CD4-positive, alpha-beta T cell (primary cell): ENCODE measurements around the gene CSTPP1. TPM values are rescaled to one million over a fixed set of nuclear protein-coding genes. Genes with fewer than 3 reads are reported as not detected.

ENCODE experiments used
- ATAC-seq: fragments of 200-7000 bp; cut with Tn5 transposase; one replicate; pipeline ENCODE4 v1.10.0; 2022; ENCODE audit warnings: mild to moderate bottlenecking; ENCODE audit not compliant: poor library complexity
- CTCF ChIA-PET: fragments of 350-600 bp; sonication (Branson Sonifier 250); formaldehyde crosslinking; loops from one replicate; lab custom pipeline; 2021; ENCODE audit warnings: antibody characterized with exemption, inconsistent platforms; lab: Charles Lee
- POLR2A ChIA-PET: fragments of 350-600 bp; sonication (Branson Sonifier 250); formaldehyde crosslinking; loops from one replicate; lab custom pipeline; 2021; ENCODE audit warnings: antibody characterized with exemption, inconsistent platforms; lab: Charles Lee
- DNase-seq, 14 experiments: peaks; one replicate each; pipeline ENCODE4 v3.0.0-alpha.2; 2013 to 2020; ENCODE audit warnings: mixed read lengths in 2 of 14
- H3K27ac ChIP-seq, 2 donors: one replicate each; pipeline versions ENCODE4 v1.5.1 to v1.7.0; 2013; ENCODE audit warnings: low read length in 2 of 2, low read depth in 1 of 2, mild to moderate bottlenecking in 1 of 2
- H3K27me3 ChIP-seq, 2 experiments: 1 replicate in 1 of 2; 2 replicates in 1 of 2; pipeline versions ENCODE4 v1.6.1 to v1.7.0; 2013; ENCODE audit warnings: low read length in 2 of 2, control low read depth in 1 of 2, mild to moderate bottlenecking in 1 of 2, moderate library complexity in 1 of 2; ENCODE audit not compliant: insufficient read depth in 2 of 2, control insufficient read depth in 1 of 2
- H3K36me3 ChIP-seq: one replicate; pipeline ENCODE4 v1.6.1; 2013; ENCODE audit warnings: low read length, control low read depth; ENCODE audit not compliant: insufficient read depth
- H3K4me1 ChIP-seq: one replicate; pipeline ENCODE4 v1.6.1; 2013; ENCODE audit warnings: low read length, control low read depth; ENCODE audit not compliant: insufficient read depth
- H3K4me3 ChIP-seq: one replicate; pipeline ENCODE4 v1.5.1; 2013; ENCODE audit warnings: mild to moderate bottlenecking, low read length, moderate library complexity
- H3K9me3 ChIP-seq, 2 experiments: 1 replicate in 1 of 2; 2 replicates in 1 of 2; pipeline versions ENCODE4 v1.6.1 to v1.7.0; 2013; ENCODE audit warnings: low read length in 2 of 2, mild to moderate bottlenecking in 2 of 2, control low read depth in 1 of 2, moderate library complexity in 1 of 2; ENCODE audit not compliant: control insufficient read depth in 1 of 2, insufficient read depth in 1 of 2
- H3K27ac Mint-ChIP-seq: one replicate; pipeline ENCODE4 v1.8.0; 2020; ENCODE audit warnings: mixed read lengths
- H3K27me3 Mint-ChIP-seq: one replicate; pipeline ENCODE4 v1.8.0; 2021; ENCODE audit warnings: mixed read lengths
- H3K36me3 Mint-ChIP-seq: one replicate; pipeline ENCODE4 v1.8.0; 2021; ENCODE audit warnings: low read depth, mixed read lengths
- H3K4me1 Mint-ChIP-seq: one replicate; pipeline ENCODE4 v1.8.0; 2021; ENCODE audit warnings: low read depth, mixed read lengths
- H3K4me3 Mint-ChIP-seq: one replicate; pipeline ENCODE4 v1.8.0; 2020; ENCODE audit warnings: mild to moderate bottlenecking, mixed read lengths
- H3K9me3 Mint-ChIP-seq: one replicate; pipeline ENCODE4 v1.8.0; 2020; ENCODE audit warnings: mixed read lengths
- CTCF ChIP-seq: fragments of 200-600 bp; IDR thresholded peaks from one replicate; pipeline ENCODE4 v1.8.0; 2022; ENCODE audit warnings: antibody characterized with exemption, mild to moderate bottlenecking
- intact Hi-C, 2 experiments: fragments of 100-400 bp; cut with DNase I in 1 of 2; cut with micrococcal nuclease in 1 of 2; formaldehyde crosslinking; loops; one replicate each; pipeline versions ENCODE4 v1.15.1 to v1.9.0; 2023 to 2025; cut with DNase I, micrococcal nuclease
- total RNA-seq, 174 experiments: library from RNA in 2 of 174; stranded (reverse) in 2 of 174; gene quantifications; one replicate each; pipeline ENCODE4 v1.2.3 and lab custom pipeline; 2021 to 2026

The CSTPP1 gene
- total RNA-seq, 2 experiments from 2014 or later = 6.6 to 7.3 TPM

DNA sequence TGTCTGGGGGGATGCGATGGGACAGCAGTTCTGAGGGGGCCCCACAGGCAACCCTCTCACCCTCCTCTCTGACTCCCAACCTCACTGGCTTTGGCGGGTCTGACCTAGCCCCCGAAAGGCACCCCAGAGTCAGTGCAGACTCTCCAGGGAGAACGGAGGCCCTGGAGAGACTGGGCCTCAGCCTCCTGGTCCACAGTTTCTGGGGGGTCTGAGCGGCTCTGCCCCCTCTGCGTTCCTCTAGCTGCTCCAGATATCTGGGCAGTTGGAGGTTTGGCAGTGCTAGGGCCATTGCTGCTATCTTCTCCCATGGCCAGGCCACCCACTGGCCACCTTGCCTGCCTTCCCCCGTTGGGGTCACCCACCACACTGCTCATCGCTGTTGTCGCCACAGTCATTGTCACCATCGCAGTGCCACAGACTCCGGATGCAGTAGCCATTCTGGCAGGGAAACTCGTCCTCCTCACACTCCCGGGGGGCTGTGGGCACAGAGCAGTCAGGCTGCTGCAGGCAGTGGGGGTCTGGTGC lies 37.0 kb upstream of the CSTPP1 start:
- H3K27me3 Mint-ChIP-seq = peaks cover 5% of the 10 kb centered on the region
- Histone ChIP-seq H3K36me3 (no peaks in the 10 kb centered on the region), H3K9me3 (no peaks in the 10 kb centered on the region), H3K4me3 (no peak overlapping the region), H3K4me1 (no peaks in the 10 kb centered on the region), H3K27me3 (no peaks in the 10 kb centered on the region), H3K27ac (no peak overlapping the region)
- H3K4me3 Mint-ChIP-seq = no peak overlapping the region
- H3K4me1 Mint-ChIP-seq = no peaks in the 10 kb centered on the region
- H3K9me3 Mint-ChIP-seq = no peaks in the 10 kb centered on the region
- intact Hi-C loops = no loop called here
- ChIA-PET CTCF (no interaction called here), POLR2A (no interaction called here)
- no peak for TF ChIP-seq CTCF
- H3K36me3 Mint-ChIP-seq = no peaks in the 10 kb centered on the region
- no peak overlapping the region for H3K27ac Mint-ChIP-seq
- no peak for ATAC-seq
- no peak for DNase-seq

- Histone ChIP-seq H3K4me1 (no peaks in the 10 kb centered on the region), H3K9me3 (no peaks in the 10 kb centered on the region), H3K27ac (no peak overlapping the region), H3K36me3 (no peaks in the 10 kb centered on the region), H3K4me3 (no peak overlapping the region), H3K27me3 (no peaks in the 10 kb centered on the region)
- Mint-ChIP-seq H3K9me3 (no peaks in the 10 kb centered on the region), H3K27me3 (peaks cover 5% of the 10 kb centered on the region), H3K4me3 (no peak overlapping the region), H3K36me3 (no peaks in the 10 kb centered on the region), H3K27ac (no peak overlapping the region), H3K4me1 (no peaks in the 10 kb centered on the region)
- no peak for TF ChIP-seq CTCF
- ChIA-PET CTCF (no interaction called here), POLR2A (no interaction called here)
- no peak for ATAC-seq
- intact Hi-C loops = no loop called here
- DNase-seq = no peak
These were observed 36.3 kb upstream of the CSTPP1 start for GRCh38 chr11:46900091-46900746.

- no peaks in the 10 kb centered on the region for H3K9me3 Mint-ChIP-seq
- H3K27ac Mint-ChIP-seq = no peak overlapping the region
- no peak overlapping the region for H3K4me3 ChIP-seq
- H3K36me3 Mint-ChIP-seq = no peaks in the 10 kb centered on the region
- no peak overlapping the region for H3K27ac ChIP-seq
- H3K27me3 Mint-ChIP-seq = peaks cover 5% of the 10 kb centered on the region
- H3K4me1 Mint-ChIP-seq = no peaks in the 10 kb centered on the region
- intact Hi-C loops = no loop called here
- ChIA-PET CTCF (no interaction called here), POLR2A (no interaction called here)
- H3K9me3 ChIP-seq = no peaks in the 10 kb centered on the region
- ATAC-seq = no peak
- H3K4me3 Mint-ChIP-seq = no peak overlapping the region
- no peaks in the 10 kb centered on the region for H3K27me3 ChIP-seq
- no peaks in the 10 kb centered on the region for H3K36me3 ChIP-seq
- H3K4me1 ChIP-seq = no peaks in the 10 kb centered on the region
- TF ChIP-seq CTCF = no peak
- DNase-seq = no peak
These were observed 35.4 kb upstream of the CSTPP1 start for GRCh38 chr11:46901156-46901555.
